Measurements from ENCODE around the gene NKD2.

DNA sequence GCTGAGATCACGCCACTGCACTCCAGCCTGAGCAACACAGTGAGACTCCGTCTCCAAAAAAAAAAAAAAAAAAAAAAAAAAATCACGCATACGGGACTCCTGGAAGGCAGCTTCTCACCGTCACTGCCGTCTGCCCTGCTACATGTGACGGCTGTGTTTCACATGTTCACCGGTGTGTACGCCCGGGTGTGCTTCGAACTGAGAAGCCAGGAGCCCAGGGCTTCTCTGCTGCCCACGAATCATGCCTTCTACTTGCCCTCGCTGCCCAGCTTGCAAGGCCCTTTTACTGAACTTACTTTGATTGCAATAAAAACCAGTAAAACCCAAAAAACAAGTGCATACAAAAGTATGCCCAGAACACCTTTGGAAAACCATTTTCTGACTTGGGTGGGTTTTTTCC is 5.8 kb upstream of the NKD2 start:
- no peak for TF ChIP-seq POLR2A (IDR thresholded peaks at IDR 0.05; ENCODE audit: low read depth, low read length)
- TF ChIP-seq POLR2AphosphoS5 (IDR thresholded peaks at IDR 0.05; ENCODE audit: low read depth, low read length) = no peak
- TF ChIP-seq POU2F2 (IDR thresholded peaks at IDR 0.05; ENCODE audit: low read depth, low read length) = no peak
- TF ChIP-seq SPI1 (IDR thresholded peaks at IDR 0.05; ENCODE audit: low read depth, low read length) = no peak
- TF ChIP-seq TAF1 (IDR thresholded peaks at IDR 0.05; ENCODE audit: low read depth, low read length) = no peak
